HG02852 (cell line): ENCODE measurements around the gene MAFF.
"Not testable (repeated sequence)": the region's sequence is repeated elsewhere in the genome, so short reads cannot be mapped to it uniquely, and the experiment has no call there.

Experiments used
- ATAC-seq: cut with Tn5 transposase; IDR thresholded peaks from one replicate; pipeline ENCODE4 v1.9.1; 2021; ENCODE audit warnings: mild to moderate bottlenecking, moderate library complexity; ENCODE audit not compliant: unreplicated experiment

MAFF gene

DNA sequence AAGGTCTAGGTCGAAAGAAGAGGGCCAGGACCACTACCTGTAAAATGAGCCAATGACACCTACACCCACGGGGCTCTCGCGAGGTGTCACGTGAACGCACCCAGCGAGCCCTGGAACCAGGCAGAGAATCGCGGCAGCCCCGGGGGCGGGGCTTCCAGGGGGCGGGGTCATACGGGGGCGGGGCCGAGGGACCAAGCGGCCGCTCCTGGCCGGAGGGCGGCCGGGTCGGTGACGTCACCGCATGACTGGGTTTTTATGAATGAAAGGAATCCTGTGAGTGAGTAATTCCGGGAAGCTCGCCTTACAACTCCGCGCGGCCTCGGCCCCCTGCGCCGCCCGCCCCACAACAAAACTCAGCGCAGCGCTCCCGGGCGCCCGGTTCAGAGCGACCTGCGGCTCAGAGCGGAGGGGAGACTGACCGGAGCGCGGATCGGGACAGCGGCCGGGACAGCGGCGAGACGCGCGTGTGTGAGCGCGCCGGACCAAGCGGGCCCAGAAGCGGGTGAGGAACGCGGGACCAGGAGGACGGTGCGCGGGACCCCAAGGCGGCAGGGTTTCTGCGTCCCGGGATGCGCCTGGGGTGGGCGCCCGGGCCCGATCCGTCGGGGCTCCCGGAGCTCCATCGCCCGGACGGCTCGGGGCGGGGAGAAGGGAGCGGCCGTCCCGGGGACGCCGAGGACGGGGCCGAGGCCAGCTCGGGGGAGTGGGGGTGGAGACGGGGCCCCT lies at the start of gene MAFF:
Gene MAFF, plus strand, starts transcription at position 284 of the 726 bp plus-strand sequence. CDS start 11,860 bp downstream, outside the sequence.
- ATAC-seq: peak; percentile 55

DNA sequence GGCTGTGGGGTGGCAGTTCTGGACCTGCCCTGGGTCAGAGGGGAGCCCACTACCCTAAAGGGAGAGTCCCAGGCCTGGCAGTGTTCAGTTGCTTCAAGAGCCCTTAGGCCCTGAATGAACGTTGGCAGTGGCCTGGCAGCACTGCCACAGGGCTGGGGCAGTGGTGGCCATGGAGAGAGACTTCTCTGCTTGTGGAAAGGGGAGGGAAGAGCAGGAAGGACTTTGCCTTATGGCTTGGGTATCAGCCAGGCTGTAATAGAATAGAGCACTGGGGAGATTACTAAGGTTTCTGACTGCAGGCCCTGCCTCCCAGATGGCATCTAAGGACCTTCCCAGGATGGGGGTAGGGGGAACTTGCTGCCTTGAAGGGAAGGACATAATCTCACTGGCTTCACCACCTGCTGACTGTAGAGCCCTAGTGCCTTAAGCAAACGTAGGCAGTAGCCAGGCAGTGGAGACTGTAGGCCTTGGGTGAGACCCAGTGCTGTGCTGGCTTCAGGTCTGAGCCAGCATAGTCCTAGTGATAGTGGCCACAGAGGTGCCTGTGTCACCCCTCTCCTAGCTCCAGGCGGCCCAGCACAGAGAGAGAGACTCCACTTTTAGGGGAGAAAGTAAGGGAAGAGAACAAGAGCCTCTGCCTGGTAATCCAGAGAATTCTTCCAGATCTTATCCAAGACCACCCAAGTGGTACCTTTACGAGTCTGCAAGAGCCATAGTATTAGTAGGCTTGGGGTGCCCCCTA lies 47.8 kb upstream of the MAFF start:
- no peak for ATAC-seq

DNA sequence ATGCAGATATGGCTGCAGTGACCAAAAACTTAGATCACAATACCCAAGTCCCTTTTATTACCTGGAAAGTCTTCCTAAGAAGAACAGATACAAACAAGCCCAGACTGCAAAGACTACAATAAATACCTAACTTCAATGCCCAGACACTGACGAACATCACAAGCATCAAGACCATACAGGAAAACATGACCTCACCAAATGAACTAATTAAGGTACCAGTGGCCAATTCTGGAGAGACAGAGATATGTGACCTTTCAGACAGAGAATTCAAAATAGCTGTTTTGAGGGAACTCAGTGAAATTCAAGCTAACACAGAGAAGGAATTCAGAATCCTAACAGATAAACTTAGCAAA lies 47.3 kb upstream of the MAFF start:
- ATAC-seq: not testable (repeated sequence)

DNA sequence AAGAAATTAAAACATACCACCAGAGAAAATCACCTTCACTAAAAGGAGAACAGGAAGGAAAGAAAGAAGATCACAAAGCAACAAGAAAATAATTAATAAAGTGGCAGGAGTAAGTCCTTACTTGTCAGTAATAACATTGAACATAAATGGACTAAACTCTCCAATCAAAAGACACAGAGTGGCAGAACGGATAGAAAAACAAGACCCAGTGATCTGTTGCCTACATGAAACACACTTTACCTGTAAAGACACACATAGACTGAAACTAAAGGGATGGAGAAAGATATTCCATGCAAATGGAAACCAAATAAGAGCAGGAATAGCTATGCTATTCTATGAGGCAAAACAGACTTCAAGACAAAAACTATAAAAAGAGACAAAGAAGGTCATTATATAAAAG lies 46.1 kb upstream of the MAFF start:
- ATAC-seq: no peak

DNA sequence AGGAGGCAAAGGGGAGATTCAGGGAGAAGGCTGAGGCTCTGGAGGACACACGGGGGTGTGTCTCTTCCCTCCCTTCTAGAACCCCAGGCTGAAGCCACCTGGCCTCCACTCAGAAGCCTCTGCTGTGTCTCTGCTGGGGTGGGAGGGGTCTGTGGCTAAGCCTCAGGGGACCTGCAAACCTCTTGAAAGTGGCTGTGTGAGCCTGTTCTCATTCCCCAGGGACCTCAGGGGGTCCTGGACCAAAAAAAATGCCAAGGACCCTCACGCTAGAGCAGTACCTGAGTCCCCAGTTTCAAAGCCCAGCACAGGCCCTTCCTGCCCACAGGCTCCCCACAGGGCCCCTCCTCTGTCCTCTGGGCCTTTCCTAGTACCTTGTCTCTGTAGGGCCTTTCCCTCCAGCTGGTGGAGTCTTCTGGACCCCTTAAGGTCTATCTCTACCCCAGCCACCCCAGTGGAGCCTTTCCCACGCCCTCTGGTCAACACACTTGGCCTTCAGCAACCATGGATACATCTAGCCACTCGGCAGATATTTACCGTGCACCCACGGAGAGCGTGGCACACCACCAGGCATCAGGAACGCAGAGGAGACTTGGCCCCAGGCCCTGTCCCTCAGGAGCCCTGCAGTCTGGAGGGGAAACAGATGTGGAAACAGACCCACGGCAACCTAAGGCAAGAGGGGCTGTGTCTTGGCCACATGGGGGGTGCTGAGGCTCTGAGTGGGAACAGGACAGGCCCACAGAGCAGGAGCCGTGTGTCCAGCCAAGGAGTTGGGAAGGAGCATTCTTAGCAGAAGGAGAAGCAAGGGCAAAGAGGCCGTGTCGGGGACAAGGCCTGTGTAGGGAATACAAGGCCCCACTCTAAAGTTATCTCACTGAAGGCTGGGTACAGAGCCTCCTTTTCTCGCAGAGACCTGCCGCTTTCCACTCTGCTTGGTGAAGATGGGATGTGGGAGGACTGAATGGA lies 38.6 kb upstream of the MAFF start:
- no peak for ATAC-seq

DNA sequence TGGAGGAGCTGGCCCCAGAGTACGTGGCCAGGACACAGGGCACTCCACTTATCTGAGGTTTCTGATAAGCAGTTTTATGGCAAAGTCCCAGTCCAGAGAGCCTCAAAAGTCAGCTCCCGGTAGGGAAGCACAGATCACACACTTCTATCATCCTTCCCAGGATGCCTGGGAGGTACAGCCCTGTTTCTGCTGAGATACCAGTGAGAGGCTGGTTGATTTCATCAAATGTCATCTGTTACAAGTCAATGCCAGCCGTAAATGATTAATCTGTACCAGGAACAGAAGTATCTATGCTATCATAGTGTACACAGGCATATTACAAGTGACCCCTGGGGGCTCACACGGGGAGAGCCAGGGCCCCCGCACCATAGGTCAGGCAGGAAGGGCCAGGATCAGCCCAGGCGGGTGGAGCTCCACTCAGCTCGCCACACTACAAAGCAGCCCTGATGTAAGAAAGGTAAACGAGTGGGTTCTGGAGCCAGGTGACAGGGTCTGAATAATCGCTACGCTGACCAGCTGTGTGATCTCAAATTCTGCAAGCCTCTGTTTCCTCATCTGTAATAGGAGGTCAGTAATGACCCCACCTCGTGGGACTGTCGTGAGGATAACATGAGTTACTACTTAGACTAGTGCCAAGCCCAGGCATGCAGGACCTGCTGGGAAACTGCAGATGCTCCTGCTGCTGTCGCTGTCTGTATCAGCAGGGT lies 37.8 kb upstream of the MAFF start:
- no peak for ATAC-seq

DNA sequence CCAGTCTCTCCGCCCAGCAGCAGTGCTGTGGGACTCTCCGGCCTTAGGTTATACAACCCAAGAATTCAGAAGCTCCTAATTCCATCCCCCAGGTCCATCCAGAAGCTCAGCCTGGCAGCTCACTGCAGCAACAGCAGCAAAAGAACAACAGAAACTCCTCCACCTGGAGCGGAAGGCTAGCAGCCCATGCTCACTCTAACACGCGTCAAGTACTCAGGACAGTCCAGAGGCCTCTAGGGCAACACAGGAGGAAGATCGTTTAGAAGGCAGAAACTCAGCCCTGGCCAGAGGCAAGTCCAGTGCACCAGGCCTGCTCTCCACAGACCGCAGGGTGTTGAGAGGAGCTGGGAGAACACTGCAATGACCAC lies 37.3 kb upstream of the MAFF start:
- ATAC-seq: no peak

DNA sequence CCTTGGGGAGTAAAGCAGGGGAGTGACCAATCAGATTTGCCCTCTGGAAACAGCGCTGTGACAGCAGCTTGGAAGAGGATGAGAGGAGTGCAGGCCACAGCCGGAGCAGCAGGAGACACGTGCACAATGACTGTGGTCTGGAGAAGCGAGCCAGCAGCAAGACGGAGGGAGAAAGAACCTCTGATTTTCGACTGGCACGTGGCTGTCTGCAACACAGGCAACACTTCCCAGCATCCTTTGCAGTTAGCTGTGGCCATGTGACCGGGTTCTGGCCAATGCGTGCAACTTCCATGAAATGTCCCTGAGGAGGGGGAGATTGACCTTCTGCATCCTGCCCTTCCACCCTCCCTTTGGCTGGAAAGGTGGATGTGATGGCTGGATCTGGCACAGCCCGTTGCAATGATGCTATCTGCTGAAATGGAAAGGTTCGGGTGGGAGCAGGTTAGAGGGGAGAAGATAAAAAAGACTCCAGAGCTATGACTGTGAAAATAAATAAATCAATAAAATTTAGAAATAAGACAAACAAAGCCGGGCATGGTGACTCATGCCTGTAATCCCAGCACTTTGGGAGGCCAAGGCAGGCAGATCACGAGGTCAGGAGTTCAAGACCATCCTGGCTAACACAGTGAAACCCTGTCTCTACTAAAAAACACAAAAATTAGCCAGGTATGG lies 35.7 kb upstream of the MAFF start:
- ATAC-seq: no peak

DNA sequence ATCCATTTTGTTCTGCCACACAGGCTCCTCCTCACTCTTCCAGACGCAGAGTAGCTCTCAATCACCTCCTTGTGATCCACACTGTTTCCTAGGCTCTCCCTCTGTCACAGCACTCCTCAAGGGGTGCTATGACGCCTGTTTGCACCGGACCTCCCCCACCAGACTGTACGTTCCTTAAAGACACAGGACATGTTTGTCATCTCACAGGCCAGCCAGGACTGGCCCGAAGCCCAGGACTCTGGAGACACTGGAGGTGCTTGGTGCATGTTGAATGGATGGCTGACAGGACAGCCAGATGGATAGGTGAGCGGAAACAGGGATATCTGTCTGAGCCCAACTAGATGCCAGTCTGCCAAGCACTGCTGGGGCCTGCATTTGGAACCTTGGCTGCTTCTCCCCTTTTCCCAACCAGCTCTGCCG lies 33.8 kb upstream of the MAFF start:
- ATAC-seq: no peak

DNA sequence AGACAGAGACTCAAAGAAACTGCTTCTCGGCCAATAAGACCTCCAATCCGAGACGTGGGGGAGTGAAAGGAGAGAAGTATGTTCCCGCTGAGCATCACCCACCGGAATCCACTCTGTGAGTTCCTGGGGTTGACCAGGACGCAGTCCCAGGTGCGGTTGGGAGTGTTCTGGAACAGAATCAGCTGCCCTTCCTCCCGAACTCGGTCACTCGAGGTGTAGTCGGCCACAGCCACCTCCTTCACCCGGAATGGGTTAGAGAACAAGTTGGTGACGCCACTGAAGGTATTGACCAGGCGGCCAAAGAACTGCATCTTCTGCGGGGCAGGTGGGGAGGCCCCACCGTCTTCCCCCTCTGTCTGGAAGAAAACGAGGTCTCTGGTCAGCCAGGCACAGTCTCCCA lies 32.7 kb upstream of the MAFF start:
- ATAC-seq: no peak

DNA sequence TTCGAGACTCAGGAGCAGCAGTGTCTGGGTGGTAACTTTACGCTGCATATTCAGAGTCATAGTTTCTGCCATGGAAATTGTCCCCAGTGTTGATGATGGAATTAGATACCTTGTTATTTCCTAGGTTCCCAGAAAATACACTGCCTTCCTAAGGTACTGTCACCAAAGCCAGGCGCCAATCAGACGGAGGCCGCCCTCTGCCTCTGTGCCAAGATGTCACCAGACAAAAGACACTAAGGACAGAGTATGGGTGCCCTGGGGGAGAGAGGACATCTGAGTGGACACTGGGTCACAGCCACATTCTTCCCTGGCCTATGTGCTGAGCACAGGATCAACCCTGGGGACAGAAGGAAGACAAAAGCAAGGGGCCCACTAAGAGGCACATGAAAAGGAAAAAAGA lies 31.3 kb upstream of the MAFF start:
- no peak for ATAC-seq

DNA sequence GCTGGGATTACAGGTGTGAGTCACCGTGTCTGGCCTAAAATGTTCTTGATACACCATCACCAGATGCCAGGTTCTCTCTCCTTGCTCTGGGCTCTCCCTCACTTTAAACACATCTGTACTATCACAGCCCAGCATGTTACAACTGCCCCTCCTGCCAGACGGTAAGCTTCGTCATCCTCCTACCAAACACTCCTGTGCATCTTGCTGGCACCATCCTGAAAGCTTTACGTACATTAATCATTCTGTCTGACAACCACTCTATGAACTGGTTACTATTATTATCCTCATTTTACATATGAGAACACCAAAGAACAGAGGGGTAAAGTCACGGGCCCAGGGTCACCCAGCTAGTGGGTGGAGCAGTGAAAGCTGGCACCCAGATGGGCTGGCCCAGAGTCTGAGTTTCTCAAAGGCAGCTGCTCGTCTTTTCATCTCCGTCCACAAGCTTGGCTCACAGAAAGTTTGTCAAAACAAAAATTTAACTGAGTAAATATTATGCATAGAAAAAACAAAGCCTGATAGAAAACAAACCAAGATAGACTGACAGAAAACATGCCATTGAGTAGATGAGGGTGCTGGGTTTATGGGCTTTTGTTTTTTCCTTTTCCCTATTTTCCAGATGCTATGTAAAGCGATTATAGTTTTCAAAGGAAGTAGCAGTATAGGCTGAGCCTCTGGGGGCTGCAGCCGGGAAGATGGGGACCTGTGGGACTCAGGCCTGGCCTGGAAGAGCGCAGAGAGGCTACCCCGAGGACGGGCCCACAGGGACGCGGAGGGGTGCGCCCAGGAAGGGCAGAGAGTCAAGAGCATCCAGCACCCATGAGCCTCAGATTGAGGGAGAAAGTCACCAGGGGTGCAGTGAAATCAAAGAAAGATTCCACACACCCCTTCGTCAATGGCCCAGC lies 29.6 kb upstream of the MAFF start:
- ATAC-seq: no peak

DNA sequence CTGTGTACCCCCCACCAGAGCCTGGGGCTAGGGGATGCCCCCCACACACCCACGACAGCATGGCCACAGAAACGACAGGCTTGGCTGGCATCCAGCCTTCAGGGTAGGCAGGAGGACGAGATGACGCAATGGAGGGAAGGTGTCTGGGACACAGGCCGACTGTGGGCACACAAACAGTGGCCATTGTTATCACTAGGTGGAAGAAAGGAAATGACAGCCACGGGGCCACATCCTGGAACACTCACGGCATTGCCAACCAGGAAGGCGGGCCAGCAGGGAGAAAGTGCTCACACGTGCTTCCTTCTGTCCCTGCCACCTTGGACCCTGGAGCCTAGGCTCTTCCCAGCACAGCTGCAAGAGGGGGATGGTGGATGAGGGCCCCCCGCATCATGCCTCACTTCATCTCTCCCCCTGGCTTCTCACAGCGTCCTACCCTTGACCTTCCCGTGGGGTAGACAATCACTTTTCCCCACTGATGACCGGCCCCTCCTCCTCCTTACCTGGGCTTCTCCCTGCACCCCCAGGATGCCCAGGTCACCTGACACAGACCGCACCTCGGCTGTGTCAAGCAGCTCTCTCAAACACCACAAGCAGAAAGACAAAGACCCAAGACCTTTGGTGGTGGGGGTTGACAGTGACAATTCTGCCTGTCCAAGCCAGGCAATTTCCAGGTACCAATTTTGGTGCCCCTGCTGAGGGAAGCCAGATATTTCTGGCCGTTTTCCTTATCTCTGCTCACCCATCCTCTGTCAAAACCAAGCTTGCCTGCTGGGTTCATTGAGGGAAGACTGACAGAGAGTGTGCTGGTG lies 28.8 kb upstream of the MAFF start:
- no peak for ATAC-seq

DNA sequence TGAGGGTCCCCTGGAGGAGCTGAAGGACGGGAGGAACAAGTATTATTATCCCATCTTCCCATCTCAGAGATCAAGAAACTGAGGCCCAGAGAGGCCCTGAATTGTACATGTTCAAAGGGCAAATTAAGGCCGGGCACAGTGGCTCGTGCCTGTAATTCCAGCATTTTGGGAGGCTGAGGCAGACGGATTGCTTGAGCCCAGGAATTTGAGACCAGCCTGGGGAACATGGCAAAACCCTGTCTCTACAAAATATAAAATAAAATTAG lies 28.2 kb upstream of the MAFF start:
- no peak for ATAC-seq

DNA sequence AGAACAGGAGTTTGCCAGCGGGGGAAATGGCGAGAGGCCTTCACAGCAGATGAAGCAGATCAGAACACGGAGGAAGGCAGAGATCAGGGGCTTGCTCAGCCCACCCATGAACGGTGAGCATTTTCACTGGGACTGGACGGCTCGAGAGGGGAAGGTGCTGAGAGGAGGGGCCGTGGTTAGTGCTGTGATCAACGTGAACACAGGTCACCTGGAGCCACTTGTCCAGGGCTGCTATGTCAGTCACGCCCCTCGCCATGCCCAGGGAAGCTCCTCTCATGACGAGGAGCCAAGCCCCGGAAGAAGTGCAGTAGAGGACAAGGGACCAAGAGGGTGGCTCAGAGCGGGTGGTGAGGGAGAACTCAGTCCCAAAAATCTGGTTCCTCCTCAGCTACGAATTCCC lies 27.2 kb upstream of the MAFF start:
- no peak for ATAC-seq

DNA sequence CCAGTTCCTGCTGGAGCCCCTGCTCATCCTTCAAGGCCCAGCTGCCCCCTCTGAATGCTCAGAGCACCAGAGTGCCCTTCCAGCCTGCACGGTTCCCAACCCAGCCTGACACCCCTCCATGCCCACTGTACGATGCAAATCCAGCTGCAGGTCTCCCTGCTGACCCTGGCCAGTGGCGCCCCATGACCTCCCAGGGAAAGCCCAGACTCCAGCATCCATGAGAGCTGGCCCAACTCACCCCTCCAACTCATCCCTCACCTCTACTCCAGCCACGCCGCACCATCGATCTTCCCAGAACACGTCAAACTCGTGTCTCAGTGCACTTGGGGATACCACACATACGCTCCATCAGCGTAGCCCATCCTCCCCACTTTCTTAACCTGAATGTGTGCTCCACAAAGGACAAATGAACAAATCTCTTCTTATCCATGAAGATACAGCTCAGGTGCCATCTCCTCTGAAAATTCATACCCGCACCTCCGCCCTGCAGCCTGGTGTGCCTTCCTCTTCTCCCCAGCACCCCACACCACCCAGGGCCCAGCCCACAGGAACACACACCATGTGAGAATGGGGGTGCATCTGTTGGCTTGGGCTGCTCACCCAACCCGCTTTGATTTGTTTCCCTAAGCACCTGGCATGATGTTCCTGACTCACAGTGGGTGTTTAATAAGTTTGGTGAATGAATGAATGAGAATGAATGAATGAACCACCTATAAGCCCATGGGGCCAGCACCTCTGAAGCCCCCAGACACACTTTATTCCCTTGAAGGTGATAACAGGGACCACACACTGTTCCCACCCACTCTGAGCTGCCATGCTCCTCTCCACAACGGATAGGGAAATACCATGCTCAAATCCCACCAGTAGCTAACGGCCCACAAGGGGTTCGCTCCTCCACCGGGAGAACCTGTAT lies 26.3 kb upstream of the MAFF start:
- ATAC-seq: no peak

DNA sequence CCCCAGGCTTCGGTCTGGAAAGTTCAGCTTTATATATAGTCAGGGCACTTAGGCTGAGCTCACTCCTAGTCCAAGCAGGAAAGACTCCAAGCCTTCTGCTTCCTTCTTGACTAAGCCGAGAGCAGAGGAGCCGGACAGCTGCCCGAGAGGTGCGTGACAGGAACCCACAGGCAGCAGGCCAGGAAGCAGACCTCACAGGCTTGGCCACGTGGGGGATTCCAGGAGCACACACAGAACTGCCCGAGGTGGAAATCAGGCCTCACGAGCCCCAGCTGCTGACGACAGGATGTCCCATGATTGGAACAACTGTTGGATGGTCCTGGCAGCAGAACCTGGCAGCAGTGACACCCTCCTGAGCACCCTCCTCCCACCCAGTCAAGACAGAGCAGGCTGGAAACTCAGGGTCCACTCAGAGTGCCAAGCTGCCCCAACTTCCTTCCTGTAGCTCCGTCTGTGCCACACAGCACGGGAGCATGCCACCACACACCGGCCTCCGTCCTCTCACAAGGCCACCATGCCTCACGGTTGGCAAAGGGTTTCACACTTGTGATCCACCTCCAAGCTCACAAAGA lies 25.5 kb upstream of the MAFF start:
- no peak for ATAC-seq
